A673 (cell line): ENCODE measurements around the gene HIC2. TPM values are rescaled to one million over a fixed set of nuclear protein-coding genes. Genes with fewer than 3 reads are reported as not detected.
"Not testable (repeated sequence)": the region's sequence is repeated elsewhere in the genome, so short reads cannot be mapped to it uniquely, and the experiment has no call there.

Experiments
- BruUV-seq: library from RNA; stranded (reverse); fragments of 400-500 nt; replicated peaks from 2 replicates; lab custom pipeline; 2021; lab: Mats Ljungman, UMichigan
- CTCF ChIA-PET: fragments of 300-600 bp; sonication (Branson Sonifier 250); formaldehyde crosslinking; loops from one replicate; lab custom pipeline; 2022; ENCODE audit warnings: antibody characterized with exemption; lab: Charles Lee
- POLR2A ChIA-PET: fragments of 300-600 bp; sonication (Branson Sonifier 250); formaldehyde crosslinking; loops from one replicate; lab custom pipeline; 2022; ENCODE audit warnings: antibody characterized with exemption; ENCODE audit not compliant: low non-redundant PET; lab: Charles Lee
- DNase-seq: peaks from one replicate; pipeline ENCODE4 v3.0.0-alpha.2; 2015; ENCODE audit warnings: low spot score
- H3K27ac ChIP-seq: fragments of 200-600 bp; sonication (generic); 2 replicates; pipeline ENCODE4 v1.5.1; 2016; ENCODE audit warnings: mixed run types, low read depth, mild to moderate bottlenecking, mixed read lengths, antibody characterized with exemption, low read length; ENCODE audit not compliant: poor library complexity, severe bottlenecking
- H3K27me3 ChIP-seq: fragments of 200-600 bp; sonication (generic); replicated peaks from 2 replicates; pipeline ENCODE4 v1.6.1; 2017; ENCODE audit warnings: mixed run types, low read depth, mild to moderate bottlenecking, mixed read lengths, antibody characterized with exemption, low read length; ENCODE audit not compliant: insufficient read depth, poor library complexity
- H3K36me3 ChIP-seq: fragments of 200-600 bp; sonication (generic); 2 replicates; pipeline ENCODE4 v1.6.1; 2016; ENCODE audit warnings: mixed run types, mild to moderate bottlenecking, mixed read lengths, antibody characterized with exemption, low read length; ENCODE audit not compliant: insufficient read depth, poor library complexity, severe bottlenecking
- H3K4me1 ChIP-seq: fragments of 200-600 bp; sonication (generic); 2 replicates; pipeline ENCODE4 v1.6.1; 2017; ENCODE audit warnings: mixed run types, mild to moderate bottlenecking, mixed read lengths, antibody characterized with exemption, low read length; ENCODE audit not compliant: insufficient read depth, poor library complexity, severe bottlenecking
- H3K4me3 ChIP-seq: fragments of 200-600 bp; sonication (generic); 2 replicates; pipeline ENCODE4 v1.5.1; 2016; ENCODE audit warnings: low read depth, mixed run types, mild to moderate bottlenecking, mixed read lengths, low read length; ENCODE audit not compliant: poor library complexity, severe bottlenecking
- H3K9me3 ChIP-seq: fragments of 200-600 bp; sonication (generic); 2 replicates; pipeline ENCODE4 v1.6.1; 2016; ENCODE audit warnings: mixed run types, low read depth, mild to moderate bottlenecking, mixed read lengths, antibody characterized with exemption, low read length; ENCODE audit not compliant: poor library complexity, severe bottlenecking
- intact Hi-C: fragments of 100-400 bp; cut with micrococcal nuclease; formaldehyde crosslinking; loops from one replicate; pipeline ENCODE4 v1.10.0; 2022; ENCODE audit not compliant: unreplicated experiment
- total RNA-seq: library from RNA; stranded (reverse); gene quantifications from 2 replicates; pipeline ENCODE4 v1.2.3, GENCODE V29; 2021

The HIC2 gene
- total RNA-seq, 1 experiment from 2014 or later = 11.3 TPM

- POLR2A ChIA-PET, BruUV-seq, H3K27ac ChIP-seq, H3K27me3 ChIP-seq, H3K36me3 ChIP-seq, CTCF ChIA-PET, H3K9me3 ChIP-seq, DNase-seq, H3K4me1 ChIP-seq, H3K4me3 ChIP-seq, intact Hi-C loops: not testable (repeated sequence)
Measured at GRCh38 chr22:21390013-21390412, 27.2 kb upstream of the HIC2 start.

- H3K4me1 ChIP-seq, H3K27ac ChIP-seq, POLR2A ChIA-PET, H3K27me3 ChIP-seq, H3K9me3 ChIP-seq, DNase-seq, H3K4me3 ChIP-seq, intact Hi-C loops, CTCF ChIA-PET, H3K36me3 ChIP-seq, BruUV-seq: not testable (repeated sequence)
Measured at GRCh38 chr22:21394613-21395012, 22.6 kb upstream of the HIC2 start.

GRCh38 chr22:21401197-21401969 lies 15.8 kb upstream of the HIC2 start:
- H3K9me3 ChIP-seq, H3K4me3 ChIP-seq, H3K27ac ChIP-seq, CTCF ChIA-PET, intact Hi-C loops, BruUV-seq, DNase-seq, H3K36me3 ChIP-seq, H3K4me1 ChIP-seq, H3K27me3 ChIP-seq, POLR2A ChIA-PET: not testable (repeated sequence)

GRCh38 chr22:21402763-21403314 lies 14.3 kb upstream of the HIC2 start:
- H3K4me3 ChIP-seq, H3K36me3 ChIP-seq, H3K9me3 ChIP-seq, intact Hi-C loops, H3K27ac ChIP-seq, H3K27me3 ChIP-seq, POLR2A ChIA-PET, DNase-seq, H3K4me1 ChIP-seq, CTCF ChIA-PET, BruUV-seq: not testable (repeated sequence)

- H3K9me3 ChIP-seq, DNase-seq, H3K4me3 ChIP-seq, intact Hi-C loops, BruUV-seq, H3K4me1 ChIP-seq, CTCF ChIA-PET, H3K27ac ChIP-seq, H3K36me3 ChIP-seq, H3K27me3 ChIP-seq, POLR2A ChIA-PET: not testable (repeated sequence)
Measured at GRCh38 chr22:21407139-21407538, 10.0 kb upstream of the HIC2 start.

GRCh38 chr22:21407792-21408191 lies 9.4 kb upstream of the HIC2 start:
- POLR2A ChIA-PET, H3K36me3 ChIP-seq: not testable (repeated sequence)

GRCh38 chr22:21416375-21416774 lies 796 bp upstream of the HIC2 start:
- H3K27me3 ChIP-seq, H3K9me3 ChIP-seq, BruUV-seq, CTCF ChIA-PET, H3K36me3 ChIP-seq, H3K4me1 ChIP-seq, H3K4me3 ChIP-seq, POLR2A ChIA-PET, DNase-seq, H3K27ac ChIP-seq, intact Hi-C loops: not testable (repeated sequence)

More at GRCh38 chr22:21407792-21408191, 9.4 kb upstream of the HIC2 start:
- H3K27ac ChIP-seq, H3K9me3 ChIP-seq, CTCF ChIA-PET, DNase-seq, H3K4me3 ChIP-seq, intact Hi-C loops, H3K4me1 ChIP-seq, H3K27me3 ChIP-seq, BruUV-seq: not testable (repeated sequence)
